GM21360 (cell line): ENCODE results near the gene RNU6-8.

Source experiments
- ATAC-seq: cut with Tn5 transposase; IDR thresholded peaks from one replicate; pipeline ENCODE4 v1.9.1; 2021; ENCODE audit warnings: mild to moderate bottlenecking, moderate library complexity; ENCODE audit not compliant: unreplicated experiment

RNU6-8 gene

GRCh38 chr14:32205984-32206383 lies 2.9 kb upstream of the RNU6-8 start:
- no peak for ATAC-seq

- ATAC-seq, result no peak
Observed at GRCh38 chr14:32205554-32205953, 2.5 kb upstream of the RNU6-8 start.

GRCh38 chr14:32203928-32204357 lies 874 bp upstream of the RNU6-8 start:
- ATAC-seq, result no peak

GRCh38 chr14:32202491-32202997 lies 525 bp downstream of the RNU6-8 start:
- ATAC-seq, result no peak

- no peak for ATAC-seq
Observed at GRCh38 chr14:32201816-32202490, 1.1 kb downstream of the RNU6-8 start, which contains the start of gene RNU6-7. Gene RNU6-7, plus strand, starts transcription at chr14:32202045.

- peak; percentile 43 for ATAC-seq
Observed at GRCh38 chr14:32201193-32201815, 1.8 kb downstream of the RNU6-8 start.

GRCh38 chr14:32200368-32201192 lies 2.5 kb downstream of the RNU6-8 start:
- no peak for ATAC-seq

GRCh38 chr14:32197919-32198318 lies 5.2 kb downstream of the RNU6-8 start:
- no peak for ATAC-seq

- ATAC-seq, result no peak
Observed at GRCh38 chr14:32195636-32196035, 7.4 kb downstream of the RNU6-8 start.

- no peak for ATAC-seq
Observed at GRCh38 chr14:32193532-32193931, 9.5 kb downstream of the RNU6-8 start.

- ATAC-seq, result no peak
Observed at GRCh38 chr14:32192712-32193373, 10.2 kb downstream of the RNU6-8 start.

- ATAC-seq, result no peak
Observed at GRCh38 chr14:32190673-32191072, 12.4 kb downstream of the RNU6-8 start.

- no peak for ATAC-seq
Observed at GRCh38 chr14:32189811-32190210, 13.3 kb downstream of the RNU6-8 start.

- ATAC-seq, result no peak
Observed at GRCh38 chr14:32186248-32186647, 16.8 kb downstream of the RNU6-8 start.

- no peak for ATAC-seq
Observed at GRCh38 chr14:32185097-32185496, 18.0 kb downstream of the RNU6-8 start.

- no peak for ATAC-seq
Observed at GRCh38 chr14:32183151-32184058, 19.7 kb downstream of the RNU6-8 start.

GRCh38 chr14:32171469-32171868 lies 31.6 kb downstream of the RNU6-8 start:
- ATAC-seq, result no peak

GRCh38 chr14:32169191-32169590 lies 33.9 kb downstream of the RNU6-8 start:
- no peak for ATAC-seq

GRCh38 chr14:32167907-32168306 lies 35.2 kb downstream of the RNU6-8 start:
- no peak for ATAC-seq

- no peak for ATAC-seq
Observed at GRCh38 chr14:32166924-32167323, 36.1 kb downstream of the RNU6-8 start.
